HG03575 (cell line): ENCODE measurements around the gene PSORS1C2.

Source experiments
- ATAC-seq: cut with Tn5 transposase; IDR thresholded peaks from one replicate; pipeline ENCODE4 v1.9.1; 2021; ENCODE audit not compliant: unreplicated experiment, insufficient number of reproducible peaks, low FRiP score; ENCODE audit errors: extremely low read depth

Gene PSORS1C2

GRCh38 chr6:31120151-31120915, 18.5 kb downstream of the PSORS1C2 start, which contains the start of gene CDSN:
TSS of gene CDSN (minus strand) at chr6:31120446. CDS start at chr6:31120419, 27 bp downstream.
- ATAC-seq = no peak

DNA sequence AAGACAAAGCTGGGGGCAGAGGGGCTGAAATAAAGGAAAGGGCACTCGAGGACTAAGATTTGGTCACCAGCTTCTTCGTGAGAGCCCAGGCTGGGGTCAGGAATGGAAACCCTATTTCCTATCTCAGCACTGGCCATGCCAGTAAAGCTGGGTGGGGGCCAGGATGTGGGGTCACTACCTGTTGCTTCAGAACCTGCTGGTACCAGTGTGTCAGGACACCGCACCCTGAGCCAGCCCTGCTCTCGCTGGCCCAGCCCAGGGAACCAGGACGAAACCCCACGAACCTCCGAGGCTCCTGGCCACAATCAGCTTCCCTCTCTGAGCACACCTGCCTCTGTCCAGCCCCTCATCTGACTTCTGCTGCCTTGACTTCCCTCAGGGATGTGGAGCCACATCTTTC, 20.7 kb downstream of the PSORS1C2 start:
- ATAC-seq = no peak

DNA sequence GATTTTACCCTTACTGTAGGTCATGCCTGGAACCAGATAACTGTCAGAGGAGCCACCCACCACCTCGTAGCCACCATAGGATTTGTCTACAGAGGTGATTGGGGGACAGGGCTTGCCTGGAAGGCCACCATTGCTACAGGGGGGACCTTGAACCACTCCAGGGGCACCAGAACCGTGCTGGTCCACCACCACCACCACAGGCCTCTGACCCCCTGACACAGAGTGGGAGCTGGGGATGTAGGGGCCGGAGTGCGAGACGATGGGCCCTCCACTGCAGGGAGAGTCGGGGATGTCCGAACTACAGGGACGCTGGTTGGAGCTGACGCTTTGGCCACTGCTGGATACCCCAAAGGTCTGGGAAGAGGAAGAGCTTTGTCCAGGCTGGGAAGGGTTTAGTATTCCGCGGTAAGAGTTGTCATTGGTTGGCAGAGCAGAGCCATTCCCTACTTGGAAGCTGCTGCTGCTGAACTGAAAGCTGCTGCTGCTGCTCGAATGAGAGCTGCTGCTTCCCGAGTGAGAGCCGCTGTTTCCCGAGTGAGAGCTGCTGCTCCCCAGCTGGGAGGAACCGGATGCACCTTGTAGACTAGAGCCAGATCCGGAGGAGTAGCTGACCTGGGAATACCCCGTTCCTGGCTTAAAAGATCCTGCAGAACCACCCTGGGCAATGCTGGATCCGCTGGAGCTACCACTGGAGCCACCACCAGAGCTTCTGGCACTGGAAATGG, 22.0 kb downstream of the PSORS1C2 start:
- ATAC-seq = no peak

- ATAC-seq = no peak
Measured at GRCh38 chr6:31115941-31116560, 22.8 kb downstream of the PSORS1C2 start.

DNA sequence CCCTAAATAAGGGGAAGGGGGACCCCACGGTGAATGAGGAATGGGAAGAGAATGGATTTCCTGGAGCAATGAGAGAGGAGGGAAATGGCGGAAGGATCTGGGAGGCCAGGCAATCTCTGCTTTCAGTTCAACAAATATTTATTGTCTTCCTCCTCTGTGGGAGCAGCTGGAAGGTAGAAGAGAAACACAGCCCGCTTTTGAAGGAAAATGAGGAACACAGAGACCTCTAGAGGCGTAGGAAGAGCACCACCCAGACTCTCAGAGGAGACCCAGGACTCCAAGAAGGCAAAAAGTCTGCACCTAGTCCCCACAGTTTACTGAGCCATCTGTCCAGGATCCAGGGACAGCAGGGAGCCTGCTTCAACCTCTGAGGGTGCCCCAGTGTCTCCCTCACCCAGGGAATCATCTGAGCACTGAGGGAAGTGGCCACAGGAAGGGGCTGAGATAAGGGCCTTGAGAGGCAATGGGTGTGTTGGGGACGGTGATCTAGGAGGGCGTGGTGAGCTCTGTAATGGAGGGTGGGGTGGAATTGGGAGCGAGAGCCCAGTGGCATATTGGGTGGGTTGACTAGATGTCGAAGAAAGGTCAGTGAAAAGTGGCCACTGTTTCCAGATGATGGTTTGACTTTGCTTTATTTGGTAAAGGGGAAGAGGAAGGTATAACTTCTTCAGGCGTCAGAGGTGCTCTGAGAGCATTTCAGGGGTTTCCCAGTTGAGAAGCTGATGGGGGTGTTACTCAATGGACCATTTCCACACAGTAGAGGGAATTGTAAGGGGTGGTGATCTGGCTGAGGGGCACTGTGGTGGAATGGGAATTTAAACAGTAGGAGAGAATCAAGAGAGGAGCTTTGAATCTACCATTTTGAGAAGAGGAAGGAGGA, 23.7 kb downstream of the PSORS1C2 start:
- ATAC-seq = no peak

DNA sequence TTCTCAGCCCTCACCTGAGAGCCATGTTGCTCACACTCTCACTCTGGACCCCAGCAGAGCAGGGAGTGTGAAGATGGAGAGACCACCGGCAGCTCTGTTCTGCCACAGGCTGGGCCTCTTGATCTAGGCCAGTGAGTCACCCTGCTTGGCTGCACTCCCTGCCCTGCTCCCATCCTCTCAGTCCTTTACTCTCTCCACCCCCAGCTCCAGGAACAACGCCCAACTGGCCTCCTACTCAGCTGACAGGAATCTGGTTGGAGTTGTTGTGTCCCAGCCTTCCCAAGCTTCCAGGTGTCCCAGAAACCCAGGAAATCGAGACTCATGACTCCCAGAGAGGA, 24.4 kb downstream of the PSORS1C2 start, which contains the start of gene PSORS1C1:
PSORS1C1 (plus strand) TSS at position 260 of the 338 bp plus-strand sequence. CDS start 14,833 bp downstream, outside the sequence.
- no peak for ATAC-seq

DNA sequence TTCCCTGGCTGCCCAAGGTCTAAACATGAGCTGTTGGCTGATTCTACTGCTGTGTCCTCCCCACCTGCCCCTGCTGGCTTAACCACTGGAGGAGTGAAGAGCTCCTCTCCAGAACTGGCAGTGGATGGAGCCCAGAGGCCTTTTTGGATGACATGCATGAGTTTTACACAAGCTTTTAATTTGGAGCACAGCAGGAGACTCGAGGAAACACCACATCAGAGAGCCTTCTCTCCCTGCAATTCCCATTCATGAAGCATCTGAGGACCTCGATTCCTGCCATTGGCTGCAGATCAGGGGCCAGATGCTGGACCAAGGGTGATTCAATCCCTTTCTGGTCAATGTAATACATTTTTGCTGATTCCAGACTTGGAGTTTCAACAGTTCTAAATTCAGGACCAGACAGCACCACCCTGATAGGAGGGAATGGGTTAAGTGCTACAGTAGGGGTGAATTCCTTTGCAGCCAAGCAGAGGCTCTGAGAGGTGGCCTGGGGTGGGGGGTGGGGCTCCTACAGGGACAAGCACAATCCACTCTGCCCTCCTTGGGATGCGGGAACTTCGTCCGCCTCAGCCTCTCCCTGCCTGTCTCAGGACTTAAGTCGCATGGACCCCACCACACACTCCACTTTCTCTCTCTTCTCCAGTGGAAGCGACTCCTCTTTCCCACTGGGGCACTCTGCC, 24.9 kb downstream of the PSORS1C2 start:
- ATAC-seq = no peak

DNA sequence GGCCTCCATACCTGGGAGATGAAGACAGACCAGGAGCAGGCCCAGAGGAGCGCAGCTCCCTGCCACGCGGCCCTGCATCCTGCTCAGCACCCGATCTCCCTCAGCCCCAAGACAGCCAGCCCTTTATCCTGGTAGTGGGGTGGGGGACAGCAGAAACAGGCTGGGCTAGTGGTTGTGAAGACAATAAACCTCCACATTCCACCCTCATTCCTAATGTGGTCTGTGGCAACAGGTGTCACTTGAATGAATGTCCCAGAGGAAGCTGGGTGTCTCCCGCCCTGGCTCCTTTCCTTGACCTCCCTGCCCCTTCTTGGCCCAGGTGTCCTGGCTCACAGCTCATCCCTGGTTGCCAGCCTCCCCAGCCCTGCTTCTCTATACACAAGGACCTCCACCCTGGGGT, 26.4 kb downstream of the PSORS1C2 start, which contains the start of gene C6orf15:
C6orf15 (minus strand) TSS at position 98 of the 400 bp plus-strand sequence; CDS start at position 78, 20 bp downstream.
- no peak for ATAC-seq

DNA sequence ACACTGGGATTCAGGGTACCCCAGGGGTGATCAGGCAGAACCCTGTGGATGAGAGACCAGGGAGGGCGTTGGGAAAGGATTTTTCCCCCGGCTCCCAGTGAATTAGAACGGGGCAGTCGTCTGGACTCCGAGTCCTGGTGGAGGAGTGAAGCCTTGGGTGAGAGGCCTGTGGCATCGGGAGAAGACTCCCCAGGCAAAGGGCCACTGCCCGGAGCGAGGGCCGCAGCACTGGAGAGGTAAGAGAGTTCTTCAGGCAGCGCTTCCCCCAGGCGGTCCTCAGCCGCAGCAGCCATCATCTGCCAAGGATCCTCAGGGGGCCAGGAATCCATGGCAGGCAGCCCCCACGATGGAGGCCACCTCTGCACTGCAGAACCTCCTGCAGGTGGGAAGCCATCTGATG, 27.2 kb downstream of the PSORS1C2 start:
- ATAC-seq = no peak

- ATAC-seq = no peak
Measured at GRCh38 chr6:31110825-31111582, 27.9 kb downstream of the PSORS1C2 start.

DNA sequence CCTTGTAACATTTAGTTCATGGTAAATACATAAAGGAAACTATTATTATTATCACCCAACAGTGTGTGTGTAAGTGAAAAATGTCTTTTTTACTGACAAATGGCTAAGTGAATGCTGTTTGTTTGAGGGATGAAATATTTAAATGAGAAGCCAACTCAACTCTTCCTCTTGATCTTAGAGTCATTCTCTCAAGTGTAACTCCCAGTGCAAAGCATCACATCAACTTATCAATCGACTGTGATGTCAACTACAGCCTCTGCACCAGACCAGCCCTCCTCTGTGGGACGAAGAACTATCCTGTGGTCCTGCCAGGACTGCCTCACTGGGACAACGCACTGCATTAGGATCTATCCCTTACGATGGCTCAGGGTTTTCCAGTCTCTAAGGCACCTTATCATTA, 31.8 kb downstream of the PSORS1C2 start:
- no peak for ATAC-seq

DNA sequence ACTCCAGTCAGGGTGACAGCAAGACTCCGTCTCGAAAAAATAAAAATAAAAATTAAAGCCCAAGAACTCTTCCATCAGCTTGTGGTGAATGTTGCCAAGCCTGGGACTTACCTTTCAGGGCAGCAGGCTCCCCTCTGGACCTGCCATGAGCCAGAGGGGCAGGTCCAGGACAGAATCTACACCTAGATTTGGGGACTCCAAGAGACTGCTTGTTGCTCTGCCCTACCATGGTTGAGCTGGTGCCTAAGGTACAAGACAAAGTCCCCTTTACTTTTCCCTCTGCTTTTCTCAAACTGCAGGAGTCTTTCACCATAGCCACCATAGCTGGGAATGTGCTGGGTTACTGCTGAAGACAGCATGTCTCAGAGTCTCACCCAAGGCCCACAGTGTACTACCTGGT, 35.7 kb downstream of the PSORS1C2 start:
- ATAC-seq = no peak

- no peak for ATAC-seq
Measured at GRCh38 chr6:31098449-31098938, 40.4 kb downstream of the PSORS1C2 start.

DNA sequence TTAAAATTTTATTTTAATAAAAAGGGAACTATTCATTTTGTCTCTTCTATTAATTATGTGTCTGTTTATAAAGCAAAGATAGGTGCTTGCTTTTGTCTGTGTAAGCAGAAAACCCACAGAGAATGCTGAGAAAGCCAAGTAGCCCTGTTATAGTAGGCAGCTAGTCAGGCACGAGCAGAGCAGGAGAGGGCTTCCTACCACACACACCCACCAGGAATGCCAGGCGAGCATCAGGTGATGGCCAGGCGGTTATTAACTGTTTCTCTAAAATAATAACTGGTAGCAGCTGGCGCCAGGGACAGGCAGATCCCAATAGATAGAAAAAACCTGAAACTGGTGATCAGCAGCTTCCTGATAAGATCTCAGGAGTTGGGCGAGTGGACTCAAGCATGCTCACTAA, 42.2 kb downstream of the PSORS1C2 start:
- no peak for ATAC-seq

GRCh38 chr6:31096215-31096614, 42.7 kb downstream of the PSORS1C2 start:
- ATAC-seq = no peak

GRCh38 chr6:31094389-31094881, 44.4 kb downstream of the PSORS1C2 start:
- no peak for ATAC-seq

DNA sequence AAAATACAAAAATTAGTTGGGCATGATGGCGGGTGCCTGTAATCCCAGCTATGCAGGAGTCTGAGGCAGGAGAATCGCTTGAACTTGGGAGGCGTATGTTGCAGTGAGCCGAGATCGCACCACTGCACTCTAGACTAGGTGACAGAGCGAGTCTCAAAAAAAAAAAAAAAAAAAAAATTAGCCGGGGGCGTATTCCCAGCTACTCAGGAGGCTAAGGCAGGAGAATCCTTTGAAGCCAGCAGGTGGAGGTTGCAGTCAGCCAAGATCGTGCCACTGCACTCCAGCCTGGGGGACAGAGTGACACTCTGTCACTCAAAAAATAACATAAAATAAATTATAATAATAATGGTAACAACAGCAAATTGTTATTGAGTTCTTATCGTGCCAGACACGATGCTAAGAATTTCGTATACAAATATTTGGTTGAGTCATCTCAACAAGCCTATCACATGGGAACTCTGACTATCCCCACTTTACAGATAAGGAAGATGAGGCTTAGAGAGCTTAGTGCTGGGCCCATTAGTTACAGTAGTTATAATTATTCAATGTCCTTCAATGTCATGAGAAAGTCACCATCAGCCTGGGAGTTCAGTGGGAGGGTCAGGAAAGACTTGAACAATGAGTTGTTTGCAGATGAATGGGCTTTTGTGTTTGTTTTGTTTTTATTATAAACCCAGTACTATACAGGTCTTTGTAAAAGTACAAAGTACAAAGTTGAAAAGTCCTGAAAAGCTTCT, 45.9 kb downstream of the PSORS1C2 start:
- ATAC-seq = no peak
